Suprapubic skin (tissue), 3 donors: Measurements from ENCODE around the gene UNC119.

Experiments
- POLR2AphosphoS5 ChIP-seq, 3 donors: sonication (generic); formaldehyde crosslinking; IDR thresholded peaks; one replicate each; pipeline ENCODE4 v1.6.1; 2017; ENCODE audit warnings: antibody characterized with exemption in 3 of 3
- TF ChIP-seq, protein P1 (sequence below), 2 donors: fragments of 200-600 bp in 1 of 2; fragments of 450-650 bp in 1 of 2; sonication (generic) in 1 of 2; IDR thresholded peaks; one replicate each; pipeline ENCODE4 v1.5.1; 2016 to 2019; ENCODE audit warnings: antibody characterized with exemption in 2 of 2, mild to moderate bottlenecking in 1 of 2, moderate library complexity in 1 of 2

- TF ChIP-seq, protein P1, sequence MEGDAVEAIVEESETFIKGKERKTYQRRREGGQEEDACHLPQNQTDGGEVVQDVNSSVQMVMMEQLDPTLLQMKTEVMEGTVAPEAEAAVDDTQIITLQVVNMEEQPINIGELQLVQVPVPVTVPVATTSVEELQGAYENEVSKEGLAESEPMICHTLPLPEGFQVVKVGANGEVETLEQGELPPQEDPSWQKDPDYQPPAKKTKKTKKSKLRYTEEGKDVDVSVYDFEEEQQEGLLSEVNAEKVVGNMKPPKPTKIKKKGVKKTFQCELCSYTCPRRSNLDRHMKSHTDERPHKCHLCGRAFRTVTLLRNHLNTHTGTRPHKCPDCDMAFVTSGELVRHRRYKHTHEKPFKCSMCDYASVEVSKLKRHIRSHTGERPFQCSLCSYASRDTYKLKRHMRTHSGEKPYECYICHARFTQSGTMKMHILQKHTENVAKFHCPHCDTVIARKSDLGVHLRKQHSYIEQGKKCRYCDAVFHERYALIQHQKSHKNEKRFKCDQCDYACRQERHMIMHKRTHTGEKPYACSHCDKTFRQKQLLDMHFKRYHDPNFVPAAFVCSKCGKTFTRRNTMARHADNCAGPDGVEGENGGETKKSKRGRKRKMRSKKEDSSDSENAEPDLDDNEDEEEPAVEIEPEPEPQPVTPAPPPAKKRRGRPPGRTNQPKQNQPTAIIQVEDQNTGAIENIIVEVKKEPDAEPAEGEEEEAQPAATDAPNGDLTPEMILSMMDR (IDR thresholded peaks at IDR 0.05): no peak
- TF ChIP-seq POLR2AphosphoS5 (IDR thresholded peaks at IDR 0.05): no peak
Observed at GRCh38 chr17:28577466-28577824, 25.0 kb upstream of the UNC119 start.
